GM19193 (cell line): Measurements from ENCODE around the gene LMLN.

Experiments used
- POLR2A ChIP-seq: IDR thresholded peaks from 4 replicates; pipeline ENCODE4 v1.6.1; 2011; ENCODE audit not compliant: insufficient read depth, insufficient read length; ENCODE audit errors: extremely low read depth

LMLN gene

DNA sequence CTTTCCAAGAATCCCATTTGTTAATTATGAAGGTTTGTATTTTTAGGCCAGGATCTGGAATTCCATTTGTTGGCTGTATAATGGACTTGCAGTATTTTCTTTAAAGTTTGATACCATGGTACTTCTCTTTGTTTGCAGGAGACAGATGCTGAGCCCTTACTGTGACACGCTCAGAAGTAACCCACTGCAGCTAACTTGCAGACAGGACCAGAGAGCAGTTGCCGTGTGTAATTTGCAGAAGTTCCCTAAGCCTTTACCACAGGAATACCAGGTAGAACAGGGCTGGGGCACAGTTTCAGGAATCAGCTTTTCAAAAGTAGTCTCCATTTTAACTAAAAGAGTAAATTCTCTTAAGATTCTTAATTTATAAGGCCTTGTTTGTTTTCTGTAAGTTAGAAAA is 59.1 kb downstream of the LMLN start:
- TF ChIP-seq POLR2A: no peak

- TF ChIP-seq POLR2A: no peak
These were observed 61.3 kb downstream of the LMLN start for GRCh38 chr3:198021320-198021719.

DNA sequence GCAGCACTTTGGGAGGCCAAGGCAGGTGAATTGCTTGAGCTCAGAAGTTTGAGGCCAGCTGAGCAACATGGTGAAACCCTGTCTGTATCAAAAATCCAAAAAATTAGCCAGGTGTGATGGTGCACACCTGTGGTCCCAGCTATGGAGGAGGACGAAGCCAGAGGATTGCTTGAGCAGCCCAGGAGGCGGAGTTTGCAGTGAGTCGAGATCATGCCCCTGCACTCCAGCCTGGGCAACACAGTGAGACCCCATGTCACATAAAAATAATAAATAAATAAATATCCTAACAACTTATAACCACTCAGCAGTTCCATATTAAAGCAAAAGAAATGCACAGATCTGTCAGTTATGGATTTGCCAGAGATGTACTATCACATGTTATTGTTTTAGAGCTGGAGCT is 62.6 kb downstream of the LMLN start:
- TF ChIP-seq POLR2A: no peak

GRCh38 chr3:198025644-198026043 is 65.6 kb downstream of the LMLN start:
- no peak for TF ChIP-seq POLR2A

DNA sequence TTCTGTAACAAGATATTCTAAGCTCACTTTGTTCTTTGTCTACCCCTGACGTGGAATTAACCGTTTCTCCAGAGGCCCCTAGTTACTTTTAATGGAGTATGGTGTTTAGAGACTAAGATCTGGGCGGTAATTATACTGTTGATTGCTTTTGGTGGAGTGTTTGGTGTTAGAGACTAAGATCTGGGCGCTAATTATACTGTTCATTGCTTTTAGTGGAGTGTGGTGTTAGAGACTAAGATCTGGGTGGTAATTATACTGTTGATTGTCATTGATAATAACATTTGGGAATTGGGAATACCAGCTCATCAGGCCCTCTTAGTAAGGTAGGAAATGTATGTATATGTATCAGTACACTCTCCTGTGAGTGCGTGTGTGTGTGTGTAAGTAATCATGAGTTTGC is 66.6 kb downstream of the LMLN start:
- TF ChIP-seq POLR2A: no peak

GRCh38 chr3:198027045-198027798 is 67.2 kb downstream of the LMLN start:
- no peak for TF ChIP-seq POLR2A

- TF ChIP-seq POLR2A: no peak
These were observed 67.9 kb downstream of the LMLN start for GRCh38 chr3:198027799-198028390.

DNA sequence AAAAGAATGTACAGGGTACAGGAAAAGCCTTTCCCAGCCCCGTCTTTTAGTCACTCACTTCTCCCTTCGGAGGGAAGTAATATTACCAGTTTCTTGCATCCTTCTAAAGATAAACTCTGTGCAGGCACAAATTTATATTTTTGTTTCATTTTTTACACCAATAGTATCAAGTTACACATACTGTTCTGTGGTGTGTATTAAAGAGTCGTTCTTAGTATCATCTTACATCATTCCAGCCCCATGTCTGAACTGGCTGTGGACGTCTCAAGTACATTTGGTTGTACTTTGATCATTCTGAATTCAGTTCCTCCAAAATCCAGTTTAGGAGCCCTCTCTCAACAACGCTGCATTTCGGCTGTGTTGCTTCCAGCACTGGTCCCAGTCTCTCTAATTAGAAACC is 68.7 kb downstream of the LMLN start:
- no peak for TF ChIP-seq POLR2A

GRCh38 chr3:198030125-198030524 is 70.1 kb downstream of the LMLN start:
- no peak for TF ChIP-seq POLR2A

GRCh38 chr3:198030726-198031125 is 70.7 kb downstream of the LMLN start:
- no peak for TF ChIP-seq POLR2A

DNA sequence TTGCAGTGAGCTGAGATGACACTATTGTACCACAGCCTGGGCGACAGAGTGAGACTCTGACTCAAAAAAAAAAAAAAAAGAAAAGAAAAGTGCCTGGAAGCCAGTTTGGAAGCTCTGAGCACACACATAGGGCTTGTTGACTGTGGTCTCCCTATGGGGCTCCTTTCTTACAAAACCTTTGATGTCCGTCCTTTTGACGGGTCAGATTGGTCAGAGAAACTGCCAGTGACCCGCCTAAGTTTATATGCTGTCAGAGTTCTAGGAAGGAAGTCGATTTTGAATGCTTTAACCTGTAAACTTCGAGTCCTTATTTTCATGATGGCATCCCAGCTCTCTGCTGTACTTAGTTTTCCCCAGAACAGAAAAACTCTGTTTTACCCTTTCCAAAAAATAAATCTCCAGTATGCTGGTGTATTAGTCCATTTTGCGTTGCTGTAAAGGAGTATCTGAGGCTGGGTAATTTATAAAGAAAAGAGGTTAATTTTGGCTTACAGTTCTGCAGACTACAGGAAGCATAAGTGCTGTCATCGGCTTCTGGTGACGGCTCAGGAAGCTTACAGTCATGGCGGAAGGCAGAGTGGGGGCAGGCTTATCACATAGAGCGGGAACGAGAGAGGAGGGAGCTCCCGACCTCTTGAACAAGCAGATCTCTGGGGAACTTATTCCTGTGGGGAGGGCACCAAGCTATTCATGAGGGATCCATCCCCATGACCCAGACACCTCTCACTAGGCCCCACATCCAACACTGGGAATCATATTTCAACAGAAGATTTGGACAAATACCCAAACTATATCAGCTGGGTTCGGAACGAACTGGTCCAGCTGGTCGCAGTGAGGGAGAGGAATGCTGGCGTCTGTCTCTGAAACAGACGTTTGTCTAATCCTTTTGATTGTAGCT is 72.3 kb downstream of the LMLN start:
- TF ChIP-seq POLR2A: no peak

DNA sequence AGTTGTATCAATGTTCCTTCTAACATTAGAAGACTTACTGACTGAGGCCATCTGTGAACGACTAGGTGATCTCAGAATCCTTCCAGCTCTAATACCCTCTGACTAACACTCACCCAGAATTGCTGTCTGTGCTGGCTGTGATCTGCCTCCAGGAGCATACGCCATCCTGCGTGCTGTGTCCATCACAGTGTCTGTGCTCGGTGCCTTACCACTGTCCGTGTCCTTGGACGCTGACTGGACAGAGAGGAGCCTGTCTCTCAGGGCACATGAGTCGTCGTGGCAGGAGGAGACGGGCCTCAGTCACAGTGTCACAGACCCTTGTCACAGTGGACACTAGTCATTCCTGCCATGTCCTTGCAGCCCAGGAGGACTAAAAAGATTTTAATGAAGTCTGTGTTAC is 83.1 kb downstream of the LMLN start:
- no peak for TF ChIP-seq POLR2A

DNA sequence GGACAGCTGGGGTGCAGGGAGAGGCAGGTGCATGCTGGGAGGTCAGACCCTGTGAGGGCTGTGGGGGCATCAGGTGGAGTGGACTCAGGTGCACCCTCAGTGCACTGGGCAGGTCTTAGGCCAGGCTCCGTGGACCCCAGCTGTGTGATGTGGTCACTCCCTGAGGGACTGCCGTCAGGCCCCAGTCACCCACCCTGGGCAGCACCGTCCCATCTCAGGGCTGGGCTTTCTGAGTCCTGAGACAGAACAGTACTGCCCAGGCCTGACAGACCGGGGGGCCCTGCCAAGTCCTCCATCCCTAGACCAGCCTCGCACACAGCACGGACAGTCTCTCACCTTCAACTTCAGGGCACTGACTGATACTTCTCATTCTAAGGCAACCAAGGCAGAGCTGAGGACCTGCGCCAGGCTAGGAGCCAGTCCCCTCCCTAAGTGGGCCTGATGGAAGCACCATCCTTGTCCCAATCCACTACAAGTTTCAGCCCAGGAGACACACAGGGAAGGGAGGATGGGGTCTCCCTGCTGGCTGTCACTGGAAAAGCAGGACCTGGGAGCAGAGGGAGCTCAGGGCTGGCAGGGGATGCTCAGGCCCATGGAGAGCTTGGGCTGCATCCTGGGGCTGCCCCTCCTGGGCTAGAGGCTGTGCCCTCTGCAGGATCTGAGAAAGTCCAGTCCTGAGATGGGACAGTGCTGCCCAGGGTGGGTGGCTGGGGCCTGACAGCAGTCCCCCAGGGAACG is 86.3 kb downstream of the LMLN start:
- no peak for TF ChIP-seq POLR2A

GRCh38 chr3:198048445-198048844 is 88.4 kb downstream of the LMLN start:
- TF ChIP-seq POLR2A: no peak

- no peak for TF ChIP-seq POLR2A
These were observed 91.8 kb downstream of the LMLN start for GRCh38 chr3:198051836-198052235.
